ENCODE results near the gene PILRA. TPM values are rescaled to one million over a fixed set of nuclear protein-coding genes. Genes with fewer than 3 reads are reported as not detected.

PILRA gene
- total RNA-seq, 4 donors from 2014 or later = 3.3 to 8.8 (median 5.4) TPM

DNA sequence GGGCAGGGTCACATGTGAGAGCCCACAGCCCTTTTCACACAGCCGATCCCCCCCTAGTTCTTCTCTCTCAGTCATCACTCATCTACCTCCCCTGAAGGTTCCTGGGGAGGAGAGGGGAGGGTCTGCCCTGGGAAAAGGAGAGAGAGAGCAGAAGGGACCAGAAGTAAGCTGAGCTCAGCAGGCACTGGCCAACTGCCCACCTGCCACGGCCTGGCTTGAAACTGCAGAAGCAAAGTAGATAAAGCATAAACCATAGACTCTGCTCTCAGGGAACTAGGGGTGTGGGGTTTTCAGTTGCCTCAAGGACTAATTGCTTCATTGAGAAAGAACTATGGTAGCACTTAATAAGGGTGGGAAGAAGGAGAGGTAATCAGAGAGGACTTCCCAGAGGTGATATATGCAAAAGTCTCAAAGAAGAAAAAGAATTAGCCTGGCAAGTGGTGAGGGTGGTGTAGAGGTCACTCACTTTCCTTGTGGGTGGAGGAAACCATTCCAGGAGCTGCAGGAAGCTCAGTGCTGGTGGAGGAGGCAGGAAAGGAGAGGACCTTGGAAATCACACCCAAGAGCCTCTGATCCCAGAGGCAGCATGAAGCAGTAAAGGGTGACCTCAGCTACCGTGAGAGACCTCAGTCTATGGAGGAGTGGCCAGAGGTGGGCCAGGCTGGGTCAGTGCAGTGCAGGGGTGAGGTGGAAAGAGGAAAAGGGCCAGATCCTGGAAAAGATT is 17.2 kb downstream of the PILRA start:
- Histone ChIP-seq H3K36me3 (no peaks in the 10 kb centered on the region), H3K9me3 (no peaks in the 10 kb centered on the region), H3K4me3 (no peak overlapping the region), H3K4me1 (no peaks in the 10 kb centered on the region), H3K27me3 (no peaks in the 10 kb centered on the region), H3K27ac (replicated peaks in 1 of 4) (no peak overlapping the region)
- WGBS = 68% methylated on average over 3 of the region's 3 CpGs
- intact Hi-C loops (cut with DNase I) = no loop called here
- TF ChIP-seq POLR2A (IDR thresholded peaks at IDR 0.05; ENCODE audit: low read depth) (no peak), EP300 (IDR thresholded peaks at IDR 0.05) (no peak), POLR2AphosphoS5 (IDR thresholded peaks at IDR 0.05) (no peak)
- TF ChIP-seq, protein P1, sequence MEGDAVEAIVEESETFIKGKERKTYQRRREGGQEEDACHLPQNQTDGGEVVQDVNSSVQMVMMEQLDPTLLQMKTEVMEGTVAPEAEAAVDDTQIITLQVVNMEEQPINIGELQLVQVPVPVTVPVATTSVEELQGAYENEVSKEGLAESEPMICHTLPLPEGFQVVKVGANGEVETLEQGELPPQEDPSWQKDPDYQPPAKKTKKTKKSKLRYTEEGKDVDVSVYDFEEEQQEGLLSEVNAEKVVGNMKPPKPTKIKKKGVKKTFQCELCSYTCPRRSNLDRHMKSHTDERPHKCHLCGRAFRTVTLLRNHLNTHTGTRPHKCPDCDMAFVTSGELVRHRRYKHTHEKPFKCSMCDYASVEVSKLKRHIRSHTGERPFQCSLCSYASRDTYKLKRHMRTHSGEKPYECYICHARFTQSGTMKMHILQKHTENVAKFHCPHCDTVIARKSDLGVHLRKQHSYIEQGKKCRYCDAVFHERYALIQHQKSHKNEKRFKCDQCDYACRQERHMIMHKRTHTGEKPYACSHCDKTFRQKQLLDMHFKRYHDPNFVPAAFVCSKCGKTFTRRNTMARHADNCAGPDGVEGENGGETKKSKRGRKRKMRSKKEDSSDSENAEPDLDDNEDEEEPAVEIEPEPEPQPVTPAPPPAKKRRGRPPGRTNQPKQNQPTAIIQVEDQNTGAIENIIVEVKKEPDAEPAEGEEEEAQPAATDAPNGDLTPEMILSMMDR (IDR thresholded peaks at IDR 0.05) = no peak
- DNase-seq (ENCODE audit: extremely low spot score) = no peak

DNA sequence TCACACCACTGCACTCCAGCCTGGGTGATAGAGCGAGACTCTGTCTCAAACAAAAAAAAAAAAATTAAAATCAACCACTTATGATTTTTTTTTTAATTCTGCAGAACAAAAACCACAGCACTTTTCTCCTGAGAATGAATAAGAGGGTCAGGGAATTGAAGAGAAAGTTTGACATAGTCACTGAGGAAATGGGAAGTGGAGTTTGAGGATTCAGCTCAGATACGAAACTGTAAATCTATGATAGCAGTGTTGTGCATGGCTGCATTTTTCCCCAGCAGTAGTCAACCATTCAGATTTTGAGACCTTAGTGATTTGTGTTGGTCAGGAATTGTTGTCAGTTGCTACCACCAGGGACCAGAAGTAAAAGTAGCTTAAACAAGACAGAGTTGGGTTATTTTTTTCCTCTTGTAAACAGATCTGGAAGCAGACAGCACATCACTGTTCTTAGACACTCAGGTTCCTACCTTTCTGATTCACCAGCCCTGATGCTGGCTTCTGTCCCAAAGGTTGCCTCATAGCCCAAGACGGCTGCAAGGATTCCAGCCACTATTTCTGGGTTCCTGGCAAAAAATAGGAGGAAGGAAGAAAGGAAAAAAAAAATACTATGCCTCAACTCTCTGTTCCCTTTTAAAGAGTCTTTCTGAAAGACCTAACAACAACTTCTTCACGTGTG is 20.1 kb downstream of the PILRA start:
- Histone ChIP-seq H3K36me3 (no peaks in the 10 kb centered on the region), H3K9me3 (no peaks in the 10 kb centered on the region), H3K27ac (replicated peaks in 1 of 4) (no peak overlapping the region), H3K4me1 (peaks cover 0 to 3% (median 0%) of the 10 kb centered on the region in 4 donors), H3K27me3 (peaks cover 0 to 7% (median 0%) of the 10 kb centered on the region in 4 donors), H3K4me3 (no peak overlapping the region)
- no peak for DNase-seq (ENCODE audit: extremely low spot score)
- intact Hi-C loops (cut with DNase I) = no loop called here
- WGBS = 69% methylated on average over 4 of the region's 4 CpGs
- TF ChIP-seq POLR2AphosphoS5 (IDR thresholded peaks at IDR 0.05) = no peak
- no peak for TF ChIP-seq EP300 (IDR thresholded peaks at IDR 0.05)
- TF ChIP-seq, protein P1 (IDR thresholded peaks at IDR 0.05) = no peak
- TF ChIP-seq POLR2A (IDR thresholded peaks at IDR 0.05; ENCODE audit: low read depth) = no peak

DNA sequence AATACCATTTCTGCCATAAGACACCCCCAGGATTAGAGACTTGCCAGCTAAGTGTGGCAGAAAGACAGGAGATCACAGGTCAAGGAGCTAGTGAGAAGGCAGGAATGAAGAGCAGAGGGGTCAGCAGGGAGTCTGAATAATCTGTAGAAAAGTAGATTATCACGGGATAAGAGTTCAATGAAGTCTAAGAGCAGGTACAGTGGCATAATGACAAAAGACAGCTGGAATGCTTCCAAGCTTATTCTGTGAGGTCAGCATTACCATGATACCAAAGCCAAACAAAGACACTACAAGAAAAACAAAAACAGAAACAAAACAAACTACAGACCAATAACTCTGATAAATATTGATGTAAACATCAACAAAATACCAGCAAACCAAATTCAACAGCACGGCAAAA is 20.8 kb downstream of the PILRA start:
- 74% methylated on average over 2 of the region's 2 CpGs for WGBS
- no peak for TF ChIP-seq EP300 (IDR thresholded peaks at IDR 0.05)
- TF ChIP-seq POLR2A (IDR thresholded peaks at IDR 0.05; ENCODE audit: low read depth) = no peak
- no peak for TF ChIP-seq POLR2AphosphoS5 (IDR thresholded peaks at IDR 0.05)
- TF ChIP-seq, protein P1 (IDR thresholded peaks at IDR 0.05) = no peak
- intact Hi-C loops (cut with DNase I) = no loop called here
- H3K4me3 ChIP-seq = no peak overlapping the region
- peaks cover 0 to 3% (median 0%) of the 10 kb centered on the region in 4 donors for H3K4me1 ChIP-seq
- H3K9me3 ChIP-seq = no peaks in the 10 kb centered on the region
- no peaks in the 10 kb centered on the region for H3K36me3 ChIP-seq
- DNase-seq (ENCODE audit: extremely low spot score) = no peak
- H3K27ac ChIP-seq (replicated peaks in 1 of 4) = no peak overlapping the region
- peaks cover 0 to 7% (median 0%) of the 10 kb centered on the region in 4 donors for H3K27me3 ChIP-seq

DNA sequence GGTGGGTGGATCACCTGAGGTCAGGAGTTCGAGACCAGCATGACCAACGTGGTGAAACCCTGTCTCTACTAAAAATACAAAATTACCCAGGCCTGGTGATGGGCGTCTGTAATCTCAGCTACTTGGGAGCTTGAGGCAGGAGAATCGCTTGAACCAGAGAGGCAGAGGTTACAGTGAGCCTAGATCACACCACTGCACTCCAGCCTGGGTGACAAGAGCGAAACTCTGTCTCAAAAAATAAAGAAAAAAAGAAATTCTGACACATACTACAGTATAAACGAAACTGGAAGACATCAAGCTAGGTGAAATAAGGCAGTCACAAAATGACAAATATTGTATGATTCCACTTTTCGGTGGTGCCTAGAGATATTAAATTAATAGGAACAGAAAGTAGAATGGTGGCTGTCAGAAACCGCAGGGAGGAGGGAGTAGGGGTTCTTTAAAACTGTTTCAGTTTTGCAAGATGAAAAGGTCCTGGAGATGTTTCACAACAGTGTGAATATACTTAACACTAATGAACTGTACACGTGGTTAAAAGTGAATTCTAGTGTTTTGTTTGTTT is 23.2 kb downstream of the PILRA start:
- WGBS = 75% methylated on average over 9 of the region's 9 CpGs
- H3K36me3 ChIP-seq = peaks cover 0 to 15% (median 0%) of the 10 kb centered on the region in 4 donors
- no peak overlapping the region for H3K4me3 ChIP-seq
- H3K27me3 ChIP-seq = peaks cover 0 to 7% (median 0%) of the 10 kb centered on the region in 4 donors
- TF ChIP-seq POLR2A (IDR thresholded peaks at IDR 0.05; ENCODE audit: low read depth) (no peak), POLR2AphosphoS5 (IDR thresholded peaks at IDR 0.05) (no peak), EP300 (IDR thresholded peaks at IDR 0.05) (no peak)
- TF ChIP-seq, protein P1 (IDR thresholded peaks at IDR 0.05) = no peak
- H3K9me3 ChIP-seq = no peaks in the 10 kb centered on the region
- DNase-seq (ENCODE audit: extremely low spot score) = no peak
- intact Hi-C loops (cut with DNase I) = no loop called here
- peaks cover 0 to 3% (median 0%) of the 10 kb centered on the region in 4 donors for H3K4me1 ChIP-seq
- H3K27ac ChIP-seq (replicated peaks in 1 of 4) = no peak overlapping the region

All from esophagus muscularis mucosa (tissue), 4 donors.